Subcutaneous adipose tissue (tissue), 4 donors: ENCODE data around the gene NAALADL2. TPM values are rescaled to one million over a fixed set of nuclear protein-coding genes. Genes with fewer than 3 reads are reported as not detected.

Experiments used
- CTCF ChIP-seq: fragments of 450-650 bp; IDR thresholded peaks from one replicate; pipeline ENCODE4 v1.5.1; 2016; ENCODE audit warnings: low read depth, mild to moderate bottlenecking, control low read depth, antibody characterized with exemption, moderate library complexity
- total RNA-seq, 4 donors: library from RNA; depleted of rRNA; stranded (reverse); fragments of >200 nt; gene quantifications; one replicate each; pipeline ENCODE4 v1.1.0, GENCODE V29; 2016

Gene NAALADL2
- total RNA-seq, 4 donors from 2014 or later = 9.4 to 18.1 (median 11.8) TPM

- no peak for TF ChIP-seq CTCF
These were observed 805.8 kb downstream of the NAALADL2 start for GRCh38 chr3:175664911-175665310.

GRCh38 chr3:175668300-175668699 is 809.2 kb downstream of the NAALADL2 start:
- TF ChIP-seq CTCF = no peak

GRCh38 chr3:175670557-175670956 is 811.4 kb downstream of the NAALADL2 start:
- TF ChIP-seq CTCF = no peak

GRCh38 chr3:175672119-175672689 is 813.1 kb downstream of the NAALADL2 start:
- no peak for TF ChIP-seq CTCF

- no peak for TF ChIP-seq CTCF
These were observed 820.4 kb downstream of the NAALADL2 start for GRCh38 chr3:175679568-175679967.

GRCh38 chr3:175692256-175692655 is 833.1 kb downstream of the NAALADL2 start:
- TF ChIP-seq CTCF = no peak

GRCh38 chr3:175695251-175695650 is 836.1 kb downstream of the NAALADL2 start:
- no peak for TF ChIP-seq CTCF
